B cell (primary cell): ENCODE data around the gene RAB4A. TPM values are rescaled to one million over a fixed set of nuclear protein-coding genes. Genes with fewer than 3 reads are reported as not detected.

Experiments
- ATAC-seq: fragments of 200-7000 bp; cut with Tn5 transposase; one replicate; pipeline ENCODE4 v1.10.0; 2021; ENCODE audit warnings: low read depth, mild to moderate bottlenecking, moderate number of reproducible peaks, moderate library complexity
- CTCF ChIA-PET: fragments of 350-600 bp; sonication (Branson Sonifier 250); formaldehyde crosslinking; loops from one replicate; lab custom pipeline; 2021; ENCODE audit warnings: antibody characterized with exemption, inconsistent platforms; lab: Charles Lee
- POLR2A ChIA-PET: fragments of 350-600 bp; sonication (Branson Sonifier 250); formaldehyde crosslinking; loops from one replicate; lab custom pipeline; 2021; ENCODE audit warnings: antibody characterized with exemption; lab: Charles Lee
- DNase-seq: peaks from one replicate; pipeline ENCODE4 v3.0.0; 2013
- H2AFZ ChIP-seq: 2 replicates; pipeline ENCODE4 v1.6.1; 2012; ENCODE audit warnings: mild to moderate bottlenecking, low read depth, low read length; ENCODE audit not compliant: insufficient read depth, poor library complexity, severe bottlenecking
- H3K27ac ChIP-seq, 2 donors: 1 replicate in 1 of 2; 2 replicates in 1 of 2; pipeline ENCODE4 v1.5.1; 2012 to 2013; ENCODE audit warnings: low read length in 2 of 2, mild to moderate bottlenecking in 2 of 2, moderate library complexity in 1 of 2
- H3K27me3 ChIP-seq, 4 experiments: fragments of 200-600 bp in 1 of 4; sonication (generic) in 1 of 4; replicated peaks in 1 of 4; 1 replicate in 2 of 4; 2 replicates in 2 of 4; pipeline versions ENCODE4 v1.6.1 to v1.7.0; 2013 to 2016; ENCODE audit warnings: low read length in 3 of 4, mild to moderate bottlenecking in 2 of 4, mixed read lengths in 1 of 4, moderate library complexity in 1 of 4; ENCODE audit not compliant: insufficient read depth in 4 of 4, control insufficient read depth in 3 of 4; ENCODE audit errors: control extremely low read depth in 1 of 4
- H3K36me3 ChIP-seq, 2 experiments: replicated peaks in 1 of 2; 1 replicate in 1 of 2; 2 replicates in 1 of 2; pipeline versions ENCODE4 v1.6.1 to v1.7.1; 2013; ENCODE audit warnings: low read length in 1 of 2; ENCODE audit not compliant: insufficient read depth in 2 of 2, control insufficient read depth in 1 of 2; ENCODE audit errors: control extremely low read depth in 1 of 2, extremely low read depth in 1 of 2
- H3K4me1 ChIP-seq, 2 donors: fragments of 200-600 bp in 1 of 2; sonication (generic) in 1 of 2; 1 replicate in 1 of 2; 2 replicates in 1 of 2; pipeline versions ENCODE4 v1.5.1 to v1.6.1; 2013 to 2017; ENCODE audit warnings: low read length in 2 of 2; ENCODE audit not compliant: control insufficient read depth in 2 of 2, insufficient read depth in 2 of 2
- H3K4me2 ChIP-seq: replicated peaks from 2 replicates; pipeline ENCODE3; 2012; ENCODE audit warnings: mild to moderate bottlenecking, low read depth, low read length; ENCODE audit not compliant: poor library complexity, severe bottlenecking
- H3K4me3 ChIP-seq, 5 experiments: fragments of 200-600 bp in 1 of 5; sonication (generic) in 1 of 5; 1 replicate in 3 of 5; 2 replicates in 2 of 5; pipeline versions ENCODE4 v1.5.1 to v1.7.0; 2011 to 2016; ENCODE audit warnings: low read length in 4 of 5, mild to moderate bottlenecking in 4 of 5, low read depth in 2 of 5, control low read depth in 1 of 5, moderate library complexity in 1 of 5; ENCODE audit not compliant: insufficient read depth in 1 of 5; ENCODE audit errors: control extremely low read depth in 1 of 5, extremely low read depth in 1 of 5
- H3K79me2 ChIP-seq: fragments of 200-600 bp; sonication (generic); one replicate; pipeline ENCODE4 v1.6.0; 2016; ENCODE audit warnings: low read length; ENCODE audit not compliant: control insufficient read depth, insufficient read depth
- H3K9ac ChIP-seq: fragments of 200-600 bp; sonication (generic); 2 replicates; pipeline ENCODE4 v1.6.1; 2017; ENCODE audit warnings: mild to moderate bottlenecking, low read length, moderate library complexity
- H3K9me3 ChIP-seq, 3 donors: one replicate each; pipeline versions ENCODE4 v1.6.1 to v1.7.1; 2013; ENCODE audit warnings: low read length in 2 of 3; ENCODE audit not compliant: control insufficient read depth in 2 of 3, insufficient read depth in 1 of 3; ENCODE audit errors: control extremely low read depth in 1 of 3
- H4K20me1 ChIP-seq: 2 replicates; pipeline ENCODE4 v1.6.0; 2012; ENCODE audit warnings: mild to moderate bottlenecking, low read length; ENCODE audit not compliant: insufficient read depth, control insufficient read depth, poor library complexity, severe bottlenecking
- H3K27ac Mint-ChIP-seq: one replicate; pipeline ENCODE4 v1.8.0; 2021; ENCODE audit warnings: mixed read lengths
- H3K27me3 Mint-ChIP-seq: one replicate; pipeline ENCODE4 v1.8.0; 2021; ENCODE audit warnings: mixed read lengths
- H3K4me1 Mint-ChIP-seq: one replicate; pipeline ENCODE4 v1.8.0; 2021; ENCODE audit warnings: mixed read lengths
- H3K4me3 Mint-ChIP-seq: one replicate; pipeline ENCODE4 v1.8.0; 2021; ENCODE audit warnings: mixed read lengths
- H3K9me3 Mint-ChIP-seq: one replicate; pipeline ENCODE4 v1.8.0; 2022; ENCODE audit warnings: mixed read lengths; ENCODE audit not compliant: insufficient read depth
- EZH2 ChIP-seq: IDR thresholded peaks from 2 replicates; pipeline ENCODE4 v1.6.1; 2012; ENCODE audit warnings: borderline replicate concordance, low read depth, mild to moderate bottlenecking, moderate library complexity, low read length; ENCODE audit not compliant: insufficient read depth, poor library complexity, severe bottlenecking
- WGBS: methylation state at CpG from one replicate; pipeline ENCODE4 v1.1.5; 2013; ENCODE audit warnings: missing lambda C conversion rate; ENCODE audit not compliant: insufficient coverage; 5-methylcytosine and 5-hydroxymethylcytosine counted together
- intact Hi-C: fragments of 100-400 bp; cut with micrococcal nuclease; formaldehyde crosslinking; loops from one replicate; pipeline ENCODE4 v1.10.0; 2022
- polyA plus RNA-seq: library from polyadenylated mRNA; depleted of rRNA; stranded (reverse); fragments of >200 nt; gene quantifications from 2 replicates; pipeline ENCODE4 v1.2.3, GENCODE V29; 2012
- total RNA-seq, 2 donors: library from RNA; stranded (reverse); fragments of 120-200 nt in 1 of 2; gene quantifications; 1 replicate in 1 of 2; 2 replicates in 1 of 2; pipeline versions ENCODE4 v1.2.3 to v1.2.4, GENCODE V29; 2013 to 2022
- TF ChIP-seq, protein P1 (sequence below): fragments of 200-600 bp; IDR thresholded peaks from one replicate; pipeline ENCODE4 v1.8.0; 2022; ENCODE audit warnings: antibody characterized with exemption, mild to moderate bottlenecking

RAB4A gene
- total and polyA plus RNA-seq, 2 donors (not counting 1 experiment from before 2014, with no cell fraction given): 14.7 to 49.7 TPM

DNA sequence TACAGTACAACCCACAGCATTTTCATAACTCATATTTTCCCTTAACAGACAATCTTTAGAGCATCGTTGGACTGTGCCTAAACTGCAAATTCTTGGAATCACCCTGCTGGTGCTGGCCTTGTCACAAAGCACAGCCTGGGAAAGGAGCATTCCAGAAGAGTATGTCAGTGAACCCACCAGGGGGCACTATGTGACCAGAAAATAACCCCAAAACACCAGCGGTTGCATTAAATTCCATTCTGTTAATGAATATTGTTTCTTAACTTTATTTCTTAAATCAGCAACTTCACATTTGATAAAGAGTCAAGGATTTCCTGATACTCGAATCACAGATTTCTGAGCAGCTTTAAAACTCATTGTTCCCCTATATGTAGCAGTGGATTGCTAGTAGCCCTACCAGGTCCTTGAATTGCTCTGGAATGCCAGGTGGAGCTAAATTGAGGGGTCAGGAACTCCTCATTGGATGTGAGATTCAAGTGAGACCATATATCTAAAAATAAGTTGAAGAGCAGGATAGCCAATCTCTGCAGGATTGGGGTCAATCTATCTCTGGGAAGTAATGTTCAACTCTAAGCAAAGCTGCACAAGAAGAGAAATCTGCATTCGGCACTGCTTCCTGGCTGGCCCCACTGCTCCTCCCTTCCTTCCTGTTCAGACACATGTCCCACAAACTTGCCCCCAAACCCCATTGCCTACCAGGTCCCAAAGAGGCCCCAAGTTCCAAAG lies 12.7 kb upstream of the RAB4A start:
- no peak overlapping the region for H3K27ac Mint-ChIP-seq
- Histone ChIP-seq H3K4me2 (no peak overlapping the region), H3K36me3 (no peaks in the 10 kb centered on the region), H2AFZ (peak overlapping the region; percentile 4), H3K9ac (no peak overlapping the region), H3K4me3 (no peak overlapping the region), H4K20me1 (no peaks in the 10 kb centered on the region), H3K27ac (no peak overlapping the region), H3K4me1 (peaks cover 10 to 16% of the 10 kb centered on the region in 2 donors), H3K79me2 (no peaks in the 10 kb centered on the region), H3K27me3 (no peaks in the 10 kb centered on the region), H3K9me3 (no peaks in the 10 kb centered on the region)
- CTCF ChIA-PET: interaction anchor here (0.6 to 9.4 kb wide), 26 partner anchors 9 to 1051 kb away, joined by 3 to 313 read pairs (median 5); partner anchors contain the start of gene RAB4A
- POLR2A ChIA-PET: no interaction called here
- H3K27me3 Mint-ChIP-seq: peaks cover 3% of the 10 kb centered on the region
- H3K9me3 Mint-ChIP-seq: no peaks in the 10 kb centered on the region
- 15% methylated on average over 2 of the region's 4 CpGs for WGBS
- intact Hi-C loops: loop anchor here (1.0 kb wide), 4 partner anchors 13 to 1052 kb away; partner anchors contain the start of gene RAB4A
- DNase-seq (peak; percentile 77), ATAC-seq (peak; percentile 76)
- TF ChIP-seq, protein P1, sequence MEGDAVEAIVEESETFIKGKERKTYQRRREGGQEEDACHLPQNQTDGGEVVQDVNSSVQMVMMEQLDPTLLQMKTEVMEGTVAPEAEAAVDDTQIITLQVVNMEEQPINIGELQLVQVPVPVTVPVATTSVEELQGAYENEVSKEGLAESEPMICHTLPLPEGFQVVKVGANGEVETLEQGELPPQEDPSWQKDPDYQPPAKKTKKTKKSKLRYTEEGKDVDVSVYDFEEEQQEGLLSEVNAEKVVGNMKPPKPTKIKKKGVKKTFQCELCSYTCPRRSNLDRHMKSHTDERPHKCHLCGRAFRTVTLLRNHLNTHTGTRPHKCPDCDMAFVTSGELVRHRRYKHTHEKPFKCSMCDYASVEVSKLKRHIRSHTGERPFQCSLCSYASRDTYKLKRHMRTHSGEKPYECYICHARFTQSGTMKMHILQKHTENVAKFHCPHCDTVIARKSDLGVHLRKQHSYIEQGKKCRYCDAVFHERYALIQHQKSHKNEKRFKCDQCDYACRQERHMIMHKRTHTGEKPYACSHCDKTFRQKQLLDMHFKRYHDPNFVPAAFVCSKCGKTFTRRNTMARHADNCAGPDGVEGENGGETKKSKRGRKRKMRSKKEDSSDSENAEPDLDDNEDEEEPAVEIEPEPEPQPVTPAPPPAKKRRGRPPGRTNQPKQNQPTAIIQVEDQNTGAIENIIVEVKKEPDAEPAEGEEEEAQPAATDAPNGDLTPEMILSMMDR: peak; percentile 94
- TF ChIP-seq EZH2: no peak
- no peak overlapping the region for H3K4me3 Mint-ChIP-seq
- H3K4me1 Mint-ChIP-seq: peaks cover 13% of the 10 kb centered on the region

- TF ChIP-seq EZH2: no peak
- TF ChIP-seq, protein P1: no peak
- no peak overlapping the region for H3K4me3 ChIP-seq
- H2AFZ ChIP-seq: peak overlapping the region; percentile 4
- DNase-seq (no peak), ATAC-seq (no peak)
- CTCF ChIA-PET: interaction anchor here (0.6 to 9.4 kb wide), 29 partner anchors 10 to 1051 kb away, joined by 3 to 313 read pairs (median 5); partner anchors contain the start of gene RAB4A
- Mint-ChIP-seq H3K4me3 (no peak overlapping the region), H3K27ac (no peak overlapping the region), H3K9me3 (no peaks in the 10 kb centered on the region), H3K27me3 (peaks cover 3% of the 10 kb centered on the region), H3K4me1 (peaks cover 8% of the 10 kb centered on the region)
- no peak overlapping the region for H3K27ac ChIP-seq
- peaks cover 5 to 12% of the 10 kb centered on the region in 2 donors for H3K4me1 ChIP-seq
- H3K9me3 ChIP-seq: no peaks in the 10 kb centered on the region
- no peaks in the 10 kb centered on the region for H4K20me1 ChIP-seq
- no peak overlapping the region for H3K4me2 ChIP-seq
- WGBS: 0% methylated on average over 1 of the region's 5 CpGs
- intact Hi-C loops: loop anchor here (1.0 kb wide), 4 partner anchors 13 to 1052 kb away; partner anchors contain the start of gene RAB4A
- H3K79me2 ChIP-seq: no peaks in the 10 kb centered on the region
- no peaks in the 10 kb centered on the region for H3K27me3 ChIP-seq
- POLR2A ChIA-PET: no interaction called here
- no peak overlapping the region for H3K9ac ChIP-seq
- H3K36me3 ChIP-seq: no peaks in the 10 kb centered on the region
Observed at GRCh38 chr1:229258757-229259060, 12.2 kb upstream of the RAB4A start.
